SIG-M5 treated with dmso at 0.1 percent for 504 hours (cell line): ENCODE results near the gene MBNL2.

Source experiments
- DNase-seq: peaks from one replicate; lab custom pipeline; 2025; ENCODE audit not compliant: unreplicated experiment; lab: John Stamatoyannopoulos, UW

The MBNL2 gene, protein sequence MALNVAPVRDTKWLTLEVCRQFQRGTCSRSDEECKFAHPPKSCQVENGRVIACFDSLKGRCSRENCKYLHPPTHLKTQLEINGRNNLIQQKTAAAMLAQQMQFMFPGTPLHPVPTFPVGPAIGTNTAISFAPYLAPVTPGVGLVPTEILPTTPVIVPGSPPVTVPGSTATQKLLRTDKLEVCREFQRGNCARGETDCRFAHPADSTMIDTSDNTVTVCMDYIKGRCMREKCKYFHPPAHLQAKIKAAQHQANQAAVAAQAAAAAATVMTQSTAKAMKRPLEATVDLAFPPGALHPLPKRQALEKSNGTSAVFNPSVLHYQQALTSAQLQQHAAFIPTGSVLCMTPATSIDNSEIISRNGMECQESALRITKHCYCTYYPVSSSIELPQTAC

DNA sequence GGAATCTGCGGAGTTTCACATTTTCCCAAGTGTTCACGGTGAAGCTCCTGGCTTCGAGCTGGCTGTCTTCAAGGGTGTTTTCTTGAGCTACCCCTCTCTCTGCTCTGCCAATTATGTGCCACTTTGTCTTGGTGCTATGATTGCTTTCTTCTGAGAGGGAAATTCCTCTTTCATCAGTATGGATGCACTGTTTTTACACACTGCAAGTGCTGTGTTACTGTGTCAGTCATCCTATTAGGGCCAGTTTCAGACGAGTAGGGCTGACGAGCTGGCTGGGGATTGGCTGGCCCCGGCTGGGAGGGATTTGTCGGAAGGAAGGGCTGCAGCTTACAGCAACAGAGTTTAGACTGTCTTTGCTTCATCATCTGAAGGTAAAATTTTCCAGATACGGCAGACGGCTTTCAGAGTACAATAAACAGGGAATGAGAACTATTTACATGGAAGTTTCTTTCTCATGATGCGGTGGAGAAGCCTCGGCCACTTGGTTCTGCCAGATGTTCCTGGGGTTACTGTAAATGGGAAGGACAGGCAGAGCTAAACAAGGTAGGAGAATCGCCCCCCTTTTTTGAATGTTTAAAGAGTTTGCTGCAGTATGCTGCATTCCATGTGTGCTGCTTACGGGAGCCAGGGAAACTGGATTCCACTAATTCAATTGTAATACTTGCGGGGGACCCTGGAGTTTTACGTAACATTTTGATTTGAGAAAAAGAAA lies at the start of gene MBNL2:
Gene MBNL2 (plus strand): TSS at position 345 of the 712 bp plus-strand sequence. CDS start 53,903 bp downstream, outside the sequence.
- DNase-seq: peak; percentile 98

DNA sequence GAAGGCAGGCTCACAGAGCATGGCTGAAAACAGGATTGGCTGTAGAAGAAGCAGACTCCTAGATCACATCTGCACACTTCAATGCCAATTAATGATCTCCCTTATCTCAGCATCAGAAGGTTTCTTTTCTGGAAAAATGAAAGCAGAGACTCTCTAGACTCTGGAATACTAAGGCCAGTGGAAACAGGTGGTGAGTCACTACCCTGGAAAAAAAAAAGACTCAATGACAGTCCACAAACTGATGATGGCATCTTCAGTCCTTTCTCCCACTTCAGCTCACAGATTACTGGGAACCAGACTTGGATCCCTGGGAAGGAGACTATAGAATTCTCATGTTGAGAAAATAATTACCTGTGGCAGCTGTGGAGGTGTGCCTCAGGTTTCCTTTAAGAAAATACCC lies 47.5 kb upstream of the MBNL2 start:
- DNase-seq: no peak

DNA sequence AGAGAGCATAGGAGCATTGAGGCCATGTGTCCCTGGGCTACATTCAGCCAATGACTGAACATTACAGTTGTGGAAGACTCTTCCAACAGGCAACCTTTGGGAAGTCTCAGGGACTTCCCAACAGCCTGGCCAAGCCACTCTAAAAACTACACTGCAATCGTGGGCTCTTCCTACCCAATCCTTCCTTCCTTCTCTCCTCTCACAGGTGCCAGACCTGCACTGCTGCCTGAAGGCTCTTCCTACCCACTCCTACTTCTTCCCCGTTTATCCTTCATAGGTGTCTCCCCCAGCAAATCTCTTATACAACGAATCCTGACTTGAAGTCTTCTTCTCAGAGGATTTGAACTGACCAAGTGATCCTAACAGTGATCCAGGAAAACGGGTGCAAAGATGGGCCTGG lies 47.1 kb upstream of the MBNL2 start:
- no peak for DNase-seq

DNA sequence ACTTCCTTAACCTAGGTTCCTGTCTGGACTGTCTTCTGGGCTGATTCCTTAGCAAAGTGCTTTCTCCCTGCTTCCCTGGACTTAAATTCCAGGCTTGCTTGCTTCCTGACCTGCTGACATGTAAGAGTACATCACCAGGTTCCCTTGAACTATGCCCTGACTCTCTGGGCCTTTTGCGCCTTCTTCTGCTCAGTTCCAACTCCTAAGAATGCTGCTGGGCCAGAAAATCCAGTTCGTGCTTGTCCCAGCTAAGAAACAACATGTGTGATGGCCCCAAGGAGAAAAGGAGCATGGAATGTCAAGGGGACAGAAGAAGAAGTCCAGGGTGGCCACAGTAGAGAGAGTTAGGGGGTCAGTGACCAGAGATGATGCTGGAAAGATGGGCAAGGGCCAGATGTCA lies 42.6 kb upstream of the MBNL2 start:
- DNase-seq: no peak

DNA sequence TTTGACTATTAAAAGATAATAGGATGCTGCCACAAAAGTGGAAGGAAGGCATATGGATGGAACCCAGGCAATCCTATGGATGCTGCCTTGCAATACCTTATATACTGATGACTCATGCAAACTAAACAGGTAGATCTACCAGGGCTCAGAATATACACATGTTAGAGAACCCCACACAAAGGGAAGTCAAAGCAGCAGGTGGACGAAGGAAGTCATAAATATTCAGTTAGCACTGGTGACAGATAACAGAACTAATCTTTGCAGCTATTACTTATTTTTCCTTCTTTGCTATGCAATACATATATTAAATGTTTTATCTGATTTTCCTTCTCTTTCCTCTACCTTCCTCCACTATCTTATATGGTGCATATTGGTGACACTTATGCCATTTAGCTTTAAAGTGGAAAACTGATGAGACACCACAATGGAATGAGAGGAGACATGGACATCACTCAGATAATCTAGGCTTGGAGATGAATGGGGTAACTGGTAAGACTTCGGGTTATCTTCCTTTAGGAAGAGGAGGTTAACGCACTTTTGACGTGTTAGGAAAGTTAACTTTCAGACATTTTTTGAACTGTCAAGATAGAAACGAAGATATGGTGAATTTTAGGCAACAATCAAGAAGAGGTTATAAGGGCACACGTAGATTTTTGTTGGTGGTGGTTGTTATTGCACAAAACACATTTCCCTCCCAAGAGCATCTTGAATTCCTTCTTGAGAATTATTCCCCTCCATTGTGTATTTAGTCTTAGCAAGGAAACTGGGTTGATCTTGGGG lies 39.8 kb upstream of the MBNL2 start:
- no peak for DNase-seq

DNA sequence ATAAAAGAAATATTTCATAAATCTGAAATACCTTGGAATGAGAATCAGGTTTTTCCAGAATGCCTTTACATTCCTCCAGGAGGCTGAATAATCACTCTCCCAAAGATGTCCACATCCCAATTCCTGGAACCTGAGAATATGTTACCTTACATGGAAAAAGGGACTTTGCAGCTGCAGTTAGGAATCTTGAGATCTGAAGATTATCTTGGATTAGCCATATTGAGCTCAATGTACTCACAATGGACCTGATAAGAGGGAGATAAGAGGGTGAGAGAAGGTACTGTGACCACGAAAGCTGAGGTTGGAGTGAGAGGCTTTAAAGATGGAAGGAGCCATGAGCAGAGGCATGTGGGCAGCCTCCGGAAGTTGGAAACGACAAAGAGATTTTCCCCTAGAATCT lies 36.8 kb upstream of the MBNL2 start:
- DNase-seq: no peak

DNA sequence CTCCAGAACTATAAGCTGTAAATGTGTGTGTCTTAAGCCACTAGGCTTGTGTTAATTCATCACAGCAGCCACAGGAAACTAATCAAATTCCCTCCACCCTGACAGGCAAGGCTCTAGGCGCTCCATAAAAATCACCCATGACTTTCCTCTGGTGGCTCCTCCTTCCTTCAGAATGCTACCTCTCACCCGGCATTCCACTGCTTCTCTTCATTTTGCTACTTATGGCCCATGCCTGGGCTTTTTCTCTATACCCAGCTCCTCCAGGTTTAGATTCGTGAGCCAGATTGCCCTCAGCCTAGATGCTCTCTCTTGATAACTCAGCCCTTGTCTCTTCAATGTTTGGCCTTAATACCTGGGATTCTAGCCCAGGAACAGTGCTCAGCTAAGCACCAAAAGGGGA lies 36.4 kb upstream of the MBNL2 start:
- no peak for DNase-seq

DNA sequence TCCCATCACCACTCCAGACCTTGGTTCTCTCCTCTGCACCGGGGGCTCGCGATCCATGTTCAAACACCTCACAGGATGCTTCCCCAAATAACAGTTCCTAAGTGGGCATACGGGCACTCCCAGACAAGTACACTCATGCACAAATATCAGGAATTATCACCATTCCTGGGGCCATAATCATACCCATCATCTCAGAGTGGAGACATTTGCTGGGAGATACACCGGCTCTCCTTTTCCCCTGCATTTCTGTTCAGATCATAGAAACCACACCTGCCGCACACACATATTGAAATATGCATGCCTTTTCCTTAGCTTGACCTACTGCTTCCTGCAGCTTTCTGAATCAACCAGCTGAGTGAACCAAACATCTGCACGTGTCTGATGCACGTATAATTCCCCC lies 33.9 kb upstream of the MBNL2 start:
- no peak for DNase-seq

DNA sequence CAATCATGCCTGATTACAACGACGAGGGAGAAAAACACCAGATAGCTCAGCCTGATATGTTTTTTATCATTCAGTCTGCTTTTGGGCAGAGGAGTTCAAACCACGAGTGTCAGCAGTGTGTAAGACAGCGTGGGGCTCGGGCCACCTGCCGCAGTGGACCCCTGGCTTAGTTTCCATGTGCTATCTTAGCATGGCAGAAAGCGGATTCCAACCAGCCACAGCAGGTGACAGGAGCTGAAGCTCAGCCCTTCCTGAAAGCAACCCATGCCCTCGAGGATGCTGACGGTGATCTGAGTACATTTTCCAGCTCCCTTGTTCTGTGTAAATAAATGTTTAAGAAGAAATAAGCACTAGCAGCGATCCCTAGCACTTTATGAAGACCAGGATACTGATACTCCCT lies 32.2 kb upstream of the MBNL2 start:
- no peak for DNase-seq

DNA sequence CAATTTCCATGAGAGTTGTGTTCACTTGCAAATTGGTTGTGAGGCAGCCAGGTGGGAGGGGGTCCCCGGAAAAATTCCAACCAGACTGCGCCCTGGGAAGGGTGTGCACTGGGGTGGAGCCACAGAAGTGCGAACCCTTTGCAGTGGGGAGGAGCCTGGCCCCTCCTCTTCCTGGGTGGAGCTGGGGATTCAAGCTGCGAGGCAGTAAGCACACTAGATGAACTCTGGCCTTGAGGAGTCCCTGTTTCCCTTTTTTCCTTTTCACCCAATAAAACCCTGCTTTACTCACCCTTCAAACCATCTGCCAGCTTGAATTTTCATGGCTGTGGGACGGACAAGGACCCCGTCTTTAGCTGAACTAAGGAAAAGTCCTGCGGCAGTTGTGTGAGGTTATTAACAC lies 31.0 kb upstream of the MBNL2 start:
- DNase-seq: no peak

DNA sequence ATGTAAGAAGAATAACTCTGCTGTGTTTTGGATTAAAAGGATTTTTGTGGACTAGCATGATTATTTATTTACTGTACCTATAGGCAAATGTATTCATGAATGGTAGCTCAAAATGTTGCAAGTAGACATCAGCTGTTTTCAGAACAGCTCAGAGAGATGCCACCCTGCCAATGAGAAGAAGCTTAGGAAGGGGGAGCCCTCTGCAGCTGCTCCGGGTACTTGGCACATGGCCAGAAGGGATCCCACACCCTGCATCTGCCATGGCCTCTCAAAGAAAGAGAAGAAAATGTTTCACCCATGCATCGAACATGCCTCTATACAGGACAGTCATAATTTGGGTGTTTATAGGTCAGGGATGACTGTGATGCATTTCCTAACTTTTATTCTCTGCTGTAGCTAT lies 30.5 kb upstream of the MBNL2 start:
- DNase-seq: no peak

DNA sequence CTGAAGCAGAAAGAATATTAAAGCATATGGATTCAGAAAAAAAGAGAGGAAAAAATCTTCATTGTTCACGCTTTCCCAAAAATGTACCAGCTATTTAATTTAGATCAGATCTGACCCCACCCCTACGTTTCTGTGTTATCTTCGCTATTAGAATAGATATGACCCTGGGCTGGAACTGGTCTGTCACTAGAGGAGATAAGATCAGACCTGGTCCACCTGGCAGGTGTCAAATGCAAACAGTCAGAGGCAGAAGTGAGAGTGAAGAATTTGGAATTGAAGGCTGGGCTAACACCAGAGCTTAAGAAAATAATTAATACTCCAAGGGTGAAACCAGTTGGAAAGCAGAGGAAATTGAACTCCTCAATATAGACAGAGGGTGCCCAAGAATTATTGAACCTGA lies 30.0 kb upstream of the MBNL2 start:
- no peak for DNase-seq

DNA sequence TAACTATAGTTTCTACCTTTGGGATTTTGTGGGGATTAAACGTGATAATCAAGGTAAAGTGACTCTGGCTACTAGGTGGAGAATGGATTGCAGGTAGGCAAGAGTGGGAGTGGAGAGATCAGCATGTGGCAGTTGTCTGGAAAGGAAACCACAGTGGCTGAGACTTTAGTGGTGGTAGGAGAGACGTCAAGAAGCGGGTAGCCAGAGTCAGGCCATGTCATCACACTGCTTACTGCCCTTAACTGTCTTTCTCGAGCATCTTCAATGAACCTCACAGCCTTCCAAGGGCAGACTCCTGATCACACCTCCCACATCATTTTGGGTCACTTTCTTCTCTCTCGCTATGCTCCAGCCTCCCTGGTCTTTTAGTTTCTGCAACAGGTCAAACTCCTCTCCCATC lies 28.6 kb upstream of the MBNL2 start:
- no peak for DNase-seq

DNA sequence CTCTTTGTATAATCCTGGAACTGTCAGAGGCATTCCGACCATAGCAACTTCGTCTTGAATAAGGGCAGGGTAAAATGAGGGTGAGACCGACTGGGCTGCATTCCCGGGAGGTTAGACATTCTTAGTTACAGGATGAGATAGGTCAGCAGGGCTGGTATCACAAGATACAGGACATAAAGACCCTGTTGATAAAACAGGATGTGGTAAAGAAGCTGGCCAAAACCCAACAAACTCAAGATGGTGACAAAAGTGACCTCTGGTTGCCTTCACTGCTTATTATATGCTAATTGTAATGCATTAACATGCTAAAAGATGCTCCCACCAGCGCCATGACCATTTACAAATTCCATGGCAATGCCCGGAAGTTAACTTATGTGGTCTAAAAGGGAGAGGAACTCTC lies 27.7 kb upstream of the MBNL2 start:
- no peak for DNase-seq

DNA sequence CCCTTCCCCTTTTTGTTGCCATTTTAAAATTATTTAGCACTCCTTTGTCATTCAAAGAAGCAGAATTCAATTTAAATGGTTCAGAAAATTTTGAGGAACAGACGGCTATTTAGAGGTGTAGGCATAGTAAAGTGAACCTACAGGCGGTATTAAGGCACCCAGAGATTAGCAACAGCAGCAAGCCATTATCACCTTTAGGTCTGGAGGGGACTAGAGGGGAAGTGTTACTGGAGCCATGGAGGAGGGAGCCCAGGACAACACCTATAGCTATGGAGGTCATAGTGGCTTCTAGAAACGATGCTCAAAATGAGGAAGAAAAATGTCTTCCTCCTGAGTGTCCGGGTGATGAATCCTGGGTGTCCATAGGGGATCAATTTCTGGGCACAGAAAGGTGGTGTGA lies 25.8 kb upstream of the MBNL2 start:
- no peak for DNase-seq

DNA sequence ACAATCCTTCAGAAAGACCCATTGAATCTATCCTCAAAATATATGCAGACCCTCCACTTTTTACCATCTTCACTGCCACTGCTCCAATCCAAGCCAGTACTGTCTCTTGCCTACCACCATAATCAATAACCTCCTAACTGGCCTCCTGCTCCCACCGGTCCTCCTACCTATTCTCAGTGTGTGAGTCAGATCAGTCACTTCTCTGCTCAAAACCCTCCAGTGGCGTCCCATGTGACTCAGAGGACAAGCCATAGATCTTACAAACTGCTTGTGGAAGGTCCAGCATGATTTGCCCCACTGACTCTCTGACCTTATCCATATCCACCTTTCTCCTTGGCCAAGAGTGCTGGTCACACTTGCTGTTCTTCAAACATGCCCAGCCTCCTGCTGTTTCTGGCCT lies 23.4 kb upstream of the MBNL2 start:
- DNase-seq: no peak

DNA sequence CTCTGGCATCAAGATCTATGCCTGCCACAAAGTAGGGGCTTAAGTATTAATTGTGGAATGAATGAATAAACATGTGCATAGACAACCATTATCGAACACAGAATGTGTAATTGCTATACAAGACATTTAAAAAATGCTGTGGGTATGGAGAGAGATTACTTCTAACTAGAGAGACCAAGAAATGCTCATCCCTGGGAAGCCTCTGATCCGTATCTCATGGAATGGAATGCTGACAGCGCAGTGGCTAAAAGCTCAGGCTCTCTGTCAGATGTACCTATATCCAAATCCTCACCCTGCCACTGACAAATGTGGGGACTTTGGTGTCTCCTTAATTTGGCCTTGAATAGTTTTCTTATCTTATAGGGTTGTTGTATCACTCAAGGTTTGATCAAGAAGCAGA lies 22.7 kb upstream of the MBNL2 start:
- DNase-seq: no peak

DNA sequence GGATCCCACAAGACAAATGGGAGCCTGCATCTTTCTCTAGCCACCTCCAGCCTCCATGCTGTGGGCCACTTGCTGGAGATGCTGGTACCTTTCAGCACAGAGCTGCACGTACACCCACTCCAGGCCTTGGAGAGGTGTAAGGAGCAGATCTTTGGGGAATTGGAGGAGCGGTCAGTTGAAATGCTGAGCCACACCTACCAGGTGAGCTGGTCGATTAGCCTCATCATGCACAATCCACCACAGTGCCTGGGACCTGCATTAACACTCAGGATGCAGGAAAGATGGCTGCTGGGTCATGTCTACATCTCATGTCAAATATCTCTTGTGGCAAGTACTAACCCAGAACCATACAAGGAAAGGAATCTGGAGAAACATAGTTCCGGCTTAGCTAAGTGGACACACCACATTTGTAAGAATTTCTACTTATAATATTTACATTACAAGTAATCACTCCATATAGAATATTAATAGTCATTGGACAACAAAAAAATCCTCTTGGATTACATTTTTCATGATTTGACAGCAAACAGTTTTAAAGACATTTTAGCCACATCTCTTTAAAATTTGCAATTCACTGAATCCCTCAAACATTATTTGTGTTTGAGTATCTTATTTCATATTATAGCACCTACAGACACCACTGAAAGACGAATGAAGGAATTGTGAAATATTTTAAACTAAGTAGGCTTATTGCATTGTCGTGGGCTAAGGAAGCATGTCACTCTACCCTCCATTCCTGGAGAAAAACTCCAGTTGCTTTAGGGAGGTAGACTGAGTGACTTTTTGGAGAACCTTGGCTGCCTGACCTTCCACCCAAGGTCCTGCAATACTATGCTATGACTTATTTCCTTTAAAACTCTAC lies 21.8 kb upstream of the MBNL2 start:
- DNase-seq: no peak

DNA sequence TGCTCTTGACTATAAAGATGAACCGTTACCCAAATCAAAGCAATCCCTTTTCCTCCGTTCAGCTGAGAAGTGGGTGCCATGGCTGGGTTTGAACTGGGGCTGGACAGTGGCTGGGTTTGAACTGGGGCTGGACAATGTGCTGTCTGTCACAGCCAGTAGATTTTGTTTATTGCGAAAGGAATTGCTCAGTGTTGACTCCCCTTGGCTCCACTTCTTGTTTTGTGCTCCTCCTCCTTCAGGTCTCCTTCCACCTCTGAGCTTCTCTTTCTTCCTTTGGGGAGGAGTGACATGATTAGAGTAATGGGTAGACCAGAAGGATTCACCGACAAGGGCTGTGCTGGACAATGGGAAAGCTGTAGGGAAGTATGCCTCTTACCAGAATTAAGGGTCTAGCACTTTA lies 19.4 kb upstream of the MBNL2 start:
- DNase-seq: peak; percentile 56

DNA sequence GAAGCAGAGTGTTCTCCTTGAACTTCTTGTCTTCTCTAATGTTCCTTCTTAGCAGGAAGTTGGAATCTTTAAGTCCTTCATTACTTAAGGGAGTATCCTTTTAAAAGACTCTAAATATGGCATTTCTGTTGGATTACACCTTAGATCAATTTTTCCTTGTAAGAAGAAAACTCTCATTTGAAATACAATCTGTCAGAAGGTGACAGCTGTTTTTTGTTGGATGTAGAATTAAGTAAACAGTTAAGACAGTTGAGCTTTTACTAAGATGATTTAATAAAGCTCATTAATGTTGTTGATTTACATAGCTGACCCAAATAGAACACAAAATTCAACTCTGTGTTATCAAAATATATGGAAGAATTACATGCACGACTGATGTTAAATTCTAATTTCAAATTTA lies 16.7 kb upstream of the MBNL2 start:
- DNase-seq: no peak

DNA sequence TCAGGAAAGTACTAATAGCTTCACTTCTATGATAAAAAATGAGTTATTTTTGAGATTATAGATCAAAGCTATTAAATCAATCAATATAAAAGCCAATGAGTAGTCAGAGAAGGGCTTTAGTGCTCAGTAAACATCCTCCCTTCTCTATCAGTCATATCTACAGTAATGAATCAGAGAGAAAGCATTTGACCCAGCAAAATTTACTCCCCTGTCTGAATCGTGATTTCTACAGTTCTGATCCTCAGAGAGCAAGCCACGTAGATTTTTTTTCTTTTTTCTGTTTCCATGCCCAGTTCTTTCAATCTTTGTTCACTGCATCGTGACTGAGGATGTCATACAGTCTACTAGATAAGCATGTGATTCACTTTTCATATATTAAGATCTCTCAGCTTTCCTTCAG lies 16.2 kb upstream of the MBNL2 start:
- DNase-seq: no peak
